ENCODE measurements around the gene GSTA2. TPM values are rescaled to one million over a fixed set of nuclear protein-coding genes. Genes with fewer than 3 reads are reported as not detected.

Gene GSTA2
- total and polyA plus RNA-seq, 2 of the 13 experiments (the other 11 are each of a cell fraction or from before 2014, with no cell fraction given), result 0.75 to 13.7 TPM

- H3K27ac ChIP-seq (ENCODE audit: extremely low read length, insufficient read depth, low read length), result peak overlapping the region; percentile 68
- no peak for FAIRE-seq
- TF ChIP-seq ZNF275 (CRISPR knock-in tag; IDR thresholded peaks at IDR 0.05; ENCODE audit: borderline replicate concordance) (no peak), ZMYM2 (CRISPR knock-in tag; IDR thresholded peaks at IDR 0.05) (no peak), NR2F2 (IDR thresholded peaks at IDR 0.05; ENCODE audit: borderline replicate concordance, low read depth) (peak; percentile 80), BCL3 (CRISPR knock-in tag; IDR thresholded peaks at IDR 0.05) (no peak), KIAA2018 (CRISPR knock-in tag; IDR thresholded peaks at IDR 0.05; ENCODE audit: borderline replicate concordance) (no peak), BHLHE40 (IDR thresholded peaks at IDR 0.05; ENCODE audit: low read length) (no peak), NAIF1 (CRISPR knock-in tag; IDR thresholded peaks at IDR 0.05; ENCODE audit: borderline replicate concordance) (no peak), SIN3A (IDR thresholded peaks at IDR 0.05; ENCODE audit: borderline replicate concordance, low read depth, low read length) (no peak), ASH2L (IDR thresholded peaks at IDR 0.05; ENCODE audit: insufficient read length, low read depth, low read length) (no peak), NR2F1 (CRISPR knock-in tag; IDR thresholded peaks at IDR 0.05) (no peak)
- TF ChIP-seq, protein P1, sequence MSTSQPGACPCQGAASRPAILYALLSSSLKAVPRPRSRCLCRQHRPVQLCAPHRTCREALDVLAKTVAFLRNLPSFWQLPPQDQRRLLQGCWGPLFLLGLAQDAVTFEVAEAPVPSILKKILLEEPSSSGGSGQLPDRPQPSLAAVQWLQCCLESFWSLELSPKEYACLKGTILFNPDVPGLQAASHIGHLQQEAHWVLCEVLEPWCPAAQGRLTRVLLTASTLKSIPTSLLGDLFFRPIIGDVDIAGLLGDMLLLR (CRISPR knock-in tag; IDR thresholded peaks at IDR 0.05), result no peak
Observed at GRCh38 chr6:52745764-52746201, 17.5 kb downstream of the GSTA2 start.

More at GRCh38 chr6:52745764-52746201, 17.5 kb downstream of the GSTA2 start:
- TSS peak; percentile 86 for BruUV-seq (replicated peaks)
- peaks cover 64% of the 10 kb centered on the region for H3K4me1 ChIP-seq (ENCODE audit: insufficient read depth, low read length)
- H2AFZ ChIP-seq (ENCODE audit: low read length), result no peak overlapping the region
- H3K4me2 ChIP-seq (ENCODE audit: low read depth, low read length), result peak overlapping the region; percentile 19
- H3K9me3 ChIP-seq (ENCODE audit: low read length), result peaks cover 3% of the 10 kb centered on the region
- in situ Hi-C loops (cut with HindIII; ENCODE audit: extremely low pct_ligation_motif_present, low pct_unique_long_range_greater_than_20kb) (no loop called here), intact Hi-C loops (cut with micrococcal nuclease; ENCODE audit: unreplicated experiment) (loop anchor here (1.0 kb wide), 1 partner anchor 20 kb away; no protein-coding TSS in a partner anchor)
- ATAC-seq (peak; percentile 69), DNase-seq (ENCODE audit: low spot score) (peak; percentile 78)
- H3K79me2 ChIP-seq (ENCODE audit: insufficient read depth, low read length), result no peaks in the 10 kb centered on the region
- no peaks in the 10 kb centered on the region for H4K20me1 ChIP-seq (ENCODE audit: insufficient read depth, low read length)
- no peak overlapping the region for H3K4me3 ChIP-seq (replicated peaks in 1 of 3; ENCODE audit: insufficient read depth in 1 of 3, low read depth in 2 of 3, low read length in 3 of 3)
- H3K36me3 ChIP-seq (replicated peaks in 1 of 2; ENCODE audit: control insufficient read depth in 1 of 2, insufficient read depth in 2 of 2, low read length in 2 of 2), result no peaks in the 10 kb centered on the region
- WGBS (ENCODE audit: low lambda C conversion rate), result 2% methylated on average over 1 of the region's 1 CpG
- ChIA-PET CTCF (ENCODE audit: low intra/inter-chr PET ratio, low total read pairs) (no interaction called here), POLR2A (interaction anchor here (1.1 to 1.6 kb wide), 2 partner anchors 20 to 21 kb away, joined by 3 to 5 read pairs; no protein-coding TSS in a partner anchor)
- H3K9ac ChIP-seq (ENCODE audit: insufficient read depth, low read depth, low read length), result no peak overlapping the region
- H3K27me3 ChIP-seq (ENCODE audit: control insufficient read depth in 1 of 2, insufficient read depth in 2 of 2, low read length in 2 of 2), result no peaks in the 10 kb centered on the region
